Adrenal gland (tissue), 5 donors: ENCODE measurements around the gene PNKP.

Source experiments
- CTCF ChIP-seq, 6 experiments: fragments of 450-650 bp in 4 of 6; fragments of 200-600 bp in 2 of 6; sonication (generic) in 1 of 6; IDR thresholded peaks; 1 replicate in 5 of 6; 2 replicates in 1 of 6; pipeline versions ENCODE4 v1.5.1 to v1.8.0; 2016 to 2021; ENCODE audit warnings: antibody characterized with exemption in 6 of 6, mild to moderate bottlenecking in 2 of 6, moderate library complexity in 1 of 6
- POLR2A ChIP-seq, 2 donors: fragments of 450-650 bp; IDR thresholded peaks; one replicate each; pipeline ENCODE4 v1.6.1; 2017; ENCODE audit warnings: antibody characterized with exemption in 2 of 2, mild to moderate bottlenecking in 2 of 2, moderate library complexity in 1 of 2
- donor health status: DM: no; HTN: no; CAD: no.

- TF ChIP-seq CTCF (IDR thresholded peaks at IDR 0.05) (no peak), POLR2A (IDR thresholded peaks at IDR 0.05) (no peak)
Observed at GRCh38 chr19:49833599-49833998, 33.8 kb downstream of the PNKP start.
